GM06990 (cell line): ENCODE data around the gene DDX3Y.

ENCODE experiments used
- DNase-seq: peaks from one replicate; pipeline ENCODE4 v3.0.0-alpha.2; 2011; ENCODE audit not compliant: insufficient read length; ENCODE audit errors: extremely low read depth
- H3K27me3 ChIP-seq: replicated peaks from 2 replicates; pipeline ENCODE4 v1.6.0; 2011; ENCODE audit warnings: low read length; ENCODE audit not compliant: control insufficient read depth, insufficient read depth
- H3K36me3 ChIP-seq: 2 replicates; pipeline ENCODE4 v1.5.1; 2011; ENCODE audit warnings: low read length; ENCODE audit not compliant: control insufficient read depth, insufficient read depth
- H3K4me3 ChIP-seq: replicated peaks from 2 replicates; pipeline ENCODE4 v1.5.1; 2011; ENCODE audit warnings: low read depth, mild to moderate bottlenecking, control low read depth, low read length
- TF ChIP-seq, protein P1 (sequence below): IDR thresholded peaks from 2 replicates; pipeline ENCODE4 v1.5.1; 2011; ENCODE audit warnings: low read length, control low read depth, mild to moderate bottlenecking, inconsistent platforms; ENCODE audit not compliant: insufficient read depth, poor library complexity, severe bottlenecking

DDX3Y gene

DNA sequence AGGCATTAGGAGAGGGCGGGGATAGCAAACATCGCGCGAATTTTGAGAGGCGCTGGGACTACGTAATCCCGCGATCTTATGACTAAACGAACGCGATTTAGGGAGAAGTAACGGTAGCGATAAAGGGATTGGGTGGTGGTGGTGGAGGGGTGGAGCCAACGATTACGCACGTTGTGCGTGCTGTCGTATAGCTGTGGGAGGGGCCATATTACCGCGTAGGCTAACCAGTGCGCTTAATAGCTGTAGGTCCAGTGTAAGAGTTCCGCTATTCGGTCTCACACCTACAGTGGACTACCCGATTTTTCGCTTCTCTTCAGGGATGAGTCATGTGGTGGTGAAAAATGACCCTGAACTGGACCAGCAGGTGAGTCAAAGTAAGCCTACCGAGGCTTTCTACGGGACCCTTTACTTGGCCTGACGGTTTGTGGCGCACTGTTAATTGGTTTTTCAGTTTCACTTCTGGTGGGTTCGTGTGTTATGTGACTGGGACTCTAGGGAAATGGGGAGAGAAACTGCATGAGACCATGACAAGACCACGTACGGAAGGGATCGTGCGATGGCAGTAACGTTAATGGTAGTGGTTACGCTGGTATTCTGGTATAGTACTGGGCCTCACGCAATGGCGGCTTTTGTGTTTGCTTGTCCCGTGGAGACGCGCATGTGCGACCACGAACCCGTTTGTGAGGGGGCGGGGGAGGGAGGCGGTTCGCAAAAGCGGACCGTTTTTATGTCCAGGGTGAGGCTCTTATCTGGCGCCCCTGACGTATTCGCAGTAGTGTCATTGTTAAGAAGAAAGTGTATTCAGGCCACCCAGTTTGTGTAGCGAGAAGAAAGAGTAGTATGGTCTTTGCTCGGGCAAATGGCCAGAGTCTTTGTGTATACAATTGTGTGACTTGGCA lies at the start of gene DDX3Y:
Gene DDX3Y (plus strand): TSS at position 251 of the 899 bp plus-strand sequence. CDS start 69 bp downstream, at position 320.
- DNase-seq, result no peak
- H3K36me3 ChIP-seq, result no peaks in the 10 kb centered on the region
- H3K4me3 ChIP-seq, result no peak within 1 kb of the TSS
- no peaks in the 10 kb centered on the region for H3K27me3 ChIP-seq
- TF ChIP-seq, protein P1, sequence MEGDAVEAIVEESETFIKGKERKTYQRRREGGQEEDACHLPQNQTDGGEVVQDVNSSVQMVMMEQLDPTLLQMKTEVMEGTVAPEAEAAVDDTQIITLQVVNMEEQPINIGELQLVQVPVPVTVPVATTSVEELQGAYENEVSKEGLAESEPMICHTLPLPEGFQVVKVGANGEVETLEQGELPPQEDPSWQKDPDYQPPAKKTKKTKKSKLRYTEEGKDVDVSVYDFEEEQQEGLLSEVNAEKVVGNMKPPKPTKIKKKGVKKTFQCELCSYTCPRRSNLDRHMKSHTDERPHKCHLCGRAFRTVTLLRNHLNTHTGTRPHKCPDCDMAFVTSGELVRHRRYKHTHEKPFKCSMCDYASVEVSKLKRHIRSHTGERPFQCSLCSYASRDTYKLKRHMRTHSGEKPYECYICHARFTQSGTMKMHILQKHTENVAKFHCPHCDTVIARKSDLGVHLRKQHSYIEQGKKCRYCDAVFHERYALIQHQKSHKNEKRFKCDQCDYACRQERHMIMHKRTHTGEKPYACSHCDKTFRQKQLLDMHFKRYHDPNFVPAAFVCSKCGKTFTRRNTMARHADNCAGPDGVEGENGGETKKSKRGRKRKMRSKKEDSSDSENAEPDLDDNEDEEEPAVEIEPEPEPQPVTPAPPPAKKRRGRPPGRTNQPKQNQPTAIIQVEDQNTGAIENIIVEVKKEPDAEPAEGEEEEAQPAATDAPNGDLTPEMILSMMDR, result no peak

DNA sequence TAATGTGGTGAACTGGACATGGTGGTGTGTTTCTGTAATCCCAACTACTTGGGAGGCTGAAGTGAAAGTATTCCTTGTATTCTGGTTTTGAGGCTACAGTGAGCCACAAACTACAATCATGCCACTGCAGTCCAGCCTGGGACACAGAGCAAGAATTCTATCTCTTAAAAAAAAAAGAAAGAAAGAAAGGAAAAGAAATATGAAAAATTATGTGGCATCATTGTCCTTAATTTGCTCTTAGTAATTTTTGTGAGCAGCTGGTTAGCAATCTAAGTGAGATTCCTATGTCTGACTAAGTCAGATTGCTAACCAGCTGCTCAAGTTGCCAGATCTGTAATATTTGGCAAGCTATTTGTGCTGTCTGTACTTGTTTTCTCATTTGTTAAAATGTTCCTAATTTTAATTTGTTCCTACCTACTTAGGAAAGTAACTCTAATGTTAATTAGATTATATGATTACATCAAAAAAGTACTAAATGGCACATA lies 48.8 kb upstream of the DDX3Y start:
- Histone ChIP-seq H3K36me3 (no peaks in the 10 kb centered on the region), H3K27me3 (no peaks in the 10 kb centered on the region), H3K4me3 (no peak overlapping the region)
- DNase-seq, result no peak
- TF ChIP-seq, protein P1, result no peak

DNA sequence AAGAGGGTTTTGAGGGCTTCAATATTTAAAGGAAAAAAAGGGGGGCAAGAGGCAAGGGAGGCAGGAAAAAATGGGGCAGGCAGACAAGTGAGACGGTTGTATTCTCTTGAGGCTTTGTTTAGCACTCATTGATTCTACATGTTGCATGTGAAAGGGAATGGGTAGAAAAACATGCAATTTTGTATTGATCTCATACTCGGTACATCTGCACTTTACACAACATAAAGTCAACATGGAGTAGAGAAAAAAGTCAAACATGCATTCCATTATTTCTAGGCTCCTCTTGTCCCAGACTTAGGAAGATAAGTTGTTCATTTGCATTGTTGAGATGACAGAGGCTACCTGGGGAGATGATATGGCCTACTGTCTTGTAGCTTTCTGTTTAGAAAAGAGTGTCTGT lies 36.7 kb upstream of the DDX3Y start:
- Histone ChIP-seq H3K36me3 (no peaks in the 10 kb centered on the region), H3K4me3 (no peak overlapping the region), H3K27me3 (no peaks in the 10 kb centered on the region)
- DNase-seq, result no peak
- TF ChIP-seq, protein P1, result no peak

DNA sequence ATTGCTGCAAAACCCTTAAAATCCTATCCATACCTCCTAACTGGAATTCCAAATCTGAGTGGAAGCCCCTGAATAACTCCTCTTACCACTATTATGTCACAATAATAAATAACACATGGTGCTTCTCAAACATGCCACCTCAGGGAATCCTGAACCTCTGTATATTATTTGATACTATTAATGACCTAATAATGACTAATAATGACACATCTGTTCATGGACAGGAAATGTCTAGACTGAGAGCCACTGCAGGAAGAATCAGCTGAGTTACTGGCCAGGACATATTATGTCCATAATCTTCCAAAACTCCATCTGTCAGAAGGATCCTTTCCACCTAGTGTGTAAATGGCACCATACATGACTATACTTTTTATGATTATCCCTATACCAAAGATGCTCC lies 7.7 kb upstream of the DDX3Y start:
- Histone ChIP-seq H3K27me3 (no peaks in the 10 kb centered on the region), H3K36me3 (no peaks in the 10 kb centered on the region), H3K4me3 (no peak overlapping the region)
- TF ChIP-seq, protein P1, result no peak
- DNase-seq, result no peak

DNA sequence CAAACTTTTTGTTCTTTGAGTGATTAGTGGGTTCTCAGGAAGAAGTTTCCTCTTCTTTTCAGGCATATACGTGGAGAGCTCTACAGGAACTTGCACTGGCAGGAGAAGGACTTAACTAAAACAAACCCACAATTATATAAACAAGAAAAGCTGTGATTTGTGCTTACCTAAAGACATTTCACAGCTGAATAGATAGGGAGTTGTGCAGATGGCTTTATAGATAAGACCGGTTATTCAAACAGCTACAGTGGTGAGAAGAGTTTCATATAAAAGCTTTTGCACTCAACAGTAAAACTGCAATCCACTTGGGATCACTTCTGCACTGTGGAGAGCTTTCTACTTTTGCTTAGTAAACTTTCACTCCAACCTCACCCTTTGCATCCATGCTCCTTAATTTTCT lies 6.1 kb upstream of the DDX3Y start:
- TF ChIP-seq, protein P1, result no peak
- no peak for DNase-seq
- Histone ChIP-seq H3K4me3 (no peak overlapping the region), H3K36me3 (no peaks in the 10 kb centered on the region), H3K27me3 (no peaks in the 10 kb centered on the region)

DNA sequence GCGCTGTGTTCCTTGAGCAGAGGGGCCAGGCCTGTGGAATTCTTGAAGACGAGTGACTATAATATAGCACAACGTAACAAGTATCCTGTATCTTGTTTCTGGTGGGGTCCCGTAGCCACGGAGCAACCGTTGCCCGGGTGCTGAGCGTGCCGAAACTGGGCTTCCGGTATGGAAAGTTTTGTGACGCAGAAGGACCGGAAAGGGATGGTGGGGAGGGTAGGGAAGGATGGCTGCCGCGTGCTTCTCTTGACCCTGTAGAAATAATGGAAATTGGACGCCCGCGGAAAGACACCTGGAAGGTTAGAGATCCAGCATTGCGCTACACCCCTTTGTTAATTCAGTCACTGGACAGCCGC lies 827 bp downstream of the DDX3Y start:
- TF ChIP-seq, protein P1, result no peak
- no peaks in the 10 kb centered on the region for H3K27me3 ChIP-seq
- H3K4me3 ChIP-seq, result no peak overlapping the region
- DNase-seq, result no peak
- no peaks in the 10 kb centered on the region for H3K36me3 ChIP-seq
